GM12873 (cell line): Measurements from ENCODE around the gene ARHGAP15.

Source experiments
- CTCF ChIP-seq: IDR thresholded peaks from 2 replicates; pipeline ENCODE4 v1.5.1; 2012; ENCODE audit warnings: low read depth, mild to moderate bottlenecking, moderate library complexity, low read length, control low read depth; ENCODE audit not compliant: insufficient read depth; ENCODE audit errors: missing control alignments

ARHGAP15 gene

GRCh38 chr2:143581134-143581533, 451.9 kb downstream of the ARHGAP15 start:
- no peak for TF ChIP-seq CTCF

GRCh38 chr2:143582046-143582747, 453.0 kb downstream of the ARHGAP15 start:
- TF ChIP-seq CTCF, result no peak

GRCh38 chr2:143584936-143585335, 455.7 kb downstream of the ARHGAP15 start:
- no peak for TF ChIP-seq CTCF

- TF ChIP-seq CTCF, result no peak
These were observed 456.9 kb downstream of the ARHGAP15 start for GRCh38 chr2:143586119-143586518.

- TF ChIP-seq CTCF, result no peak
These were observed 459.5 kb downstream of the ARHGAP15 start for GRCh38 chr2:143588746-143589145.

GRCh38 chr2:143594161-143594560, 464.9 kb downstream of the ARHGAP15 start:
- TF ChIP-seq CTCF, result no peak

GRCh38 chr2:143594745-143595144, 465.5 kb downstream of the ARHGAP15 start:
- TF ChIP-seq CTCF, result no peak
